Stimulated activated CD8-positive, alpha-beta memory T cell treated with anti-CD3 and anti-CD28 coated beads, Interleukin-4, amount 100 ng/mL, for 4 hours (primary cell): Measurements from ENCODE around the gene STEAP1B.
A peak's percentile ranks its signal among the peaks of the same experiment; 100 is the strongest.
"Not testable (repeated sequence)": the region's sequence is repeated elsewhere in the genome, so short reads cannot be mapped to it uniquely, and the experiment has no call there.

ENCODE experiments used
- DNase-seq, 2 donors: peaks; one replicate each; pipeline ENCODE4 v3.0.0-alpha.2; 2020; ENCODE audit warnings: low read depth in 2 of 2, low spot score in 1 of 2

STEAP1B gene

GRCh38 chr7:22499044-22499443 lies 944 bp downstream of the STEAP1B start:
- no peak for DNase-seq

GRCh38 chr7:22496912-22497311 lies 3.1 kb downstream of the STEAP1B start:
- not testable (repeated sequence) for DNase-seq

GRCh38 chr7:22496296-22496888 lies 3.6 kb downstream of the STEAP1B start:
- DNase-seq = not testable (repeated sequence)

- not testable (repeated sequence) for DNase-seq
Observed at GRCh38 chr7:22493160-22493925, 6.6 kb downstream of the STEAP1B start.

GRCh38 chr7:22488643-22489462 lies 11.1 kb downstream of the STEAP1B start:
- DNase-seq = peak; percentile 4 to 24

GRCh38 chr7:22487978-22488642 lies 11.9 kb downstream of the STEAP1B start:
- no peak for DNase-seq

- no peak for DNase-seq
Observed at GRCh38 chr7:22486597-22486996, 13.4 kb downstream of the STEAP1B start.

DNA sequence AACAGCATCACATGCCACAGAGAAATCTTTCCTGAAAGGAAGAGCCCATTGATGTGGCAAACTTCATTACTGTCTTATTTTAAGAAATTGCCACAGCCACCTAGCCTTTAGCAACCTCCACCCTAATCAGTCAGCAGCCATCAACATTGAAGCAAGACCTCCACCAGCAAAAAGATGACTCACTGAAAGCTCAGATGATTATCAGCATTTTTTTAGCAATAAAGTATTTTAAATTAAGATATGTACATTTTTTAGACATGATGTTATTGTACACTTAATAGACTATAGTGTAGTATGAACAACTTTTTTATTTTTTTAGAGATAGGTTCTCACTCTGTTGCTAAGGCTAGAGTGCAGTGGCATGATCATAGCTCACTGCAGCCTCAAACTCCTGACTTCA lies 14.8 kb downstream of the STEAP1B start:
- no peak for DNase-seq

GRCh38 chr7:22482503-22482902 lies 17.5 kb downstream of the STEAP1B start:
- no peak for DNase-seq

- no peak for DNase-seq
Observed at GRCh38 chr7:22481726-22482125, 18.3 kb downstream of the STEAP1B start.

GRCh38 chr7:22480523-22481075 lies 19.4 kb downstream of the STEAP1B start:
- no peak for DNase-seq

GRCh38 chr7:22477876-22478450 lies 22.0 kb downstream of the STEAP1B start:
- DNase-seq = no peak

DNA sequence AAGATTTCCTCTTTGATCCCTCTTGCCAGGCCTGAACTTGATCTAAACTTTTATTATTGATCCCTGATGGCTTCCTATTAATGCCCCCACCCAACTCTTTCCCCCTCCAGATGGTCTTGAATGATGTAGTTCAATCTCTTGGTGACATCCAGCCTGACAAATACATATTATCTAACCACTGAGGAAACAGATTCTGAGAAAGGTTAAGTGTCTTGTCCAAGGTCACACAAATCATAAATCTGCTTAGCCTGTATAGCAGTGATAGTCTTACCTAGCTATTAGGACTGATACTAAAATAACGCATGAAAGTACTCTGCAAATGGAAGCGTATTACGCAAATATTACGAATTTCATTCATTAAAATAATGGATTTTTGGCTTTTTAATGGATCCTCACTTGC lies 22.7 kb downstream of the STEAP1B start:
- no peak for DNase-seq

- no peak for DNase-seq
Observed at GRCh38 chr7:22476824-22477223, 23.2 kb downstream of the STEAP1B start.

DNA sequence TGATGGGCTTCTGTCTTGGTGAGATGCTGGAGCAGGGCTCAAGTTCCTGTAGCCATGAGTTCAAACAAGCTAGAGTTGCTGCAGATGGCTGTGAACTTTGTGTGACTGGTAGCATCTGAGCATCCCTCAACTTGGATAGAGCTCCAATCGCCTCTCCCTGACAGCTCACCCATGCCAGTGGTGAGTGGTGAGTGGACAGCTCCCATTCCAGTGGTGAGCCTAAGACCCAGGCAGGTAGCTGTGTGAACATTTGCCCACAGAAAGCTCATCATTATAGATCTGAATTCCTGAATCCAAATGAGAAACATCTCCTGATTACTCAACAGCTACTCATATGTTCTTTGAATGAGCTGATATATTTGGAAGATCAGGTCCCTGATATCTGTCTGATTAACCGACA lies 25.3 kb downstream of the STEAP1B start:
- no peak for DNase-seq

GRCh38 chr7:22470981-22471380 lies 29.0 kb downstream of the STEAP1B start:
- no peak for DNase-seq

GRCh38 chr7:22469371-22470143 lies 30.4 kb downstream of the STEAP1B start:
- DNase-seq = no peak

DNA sequence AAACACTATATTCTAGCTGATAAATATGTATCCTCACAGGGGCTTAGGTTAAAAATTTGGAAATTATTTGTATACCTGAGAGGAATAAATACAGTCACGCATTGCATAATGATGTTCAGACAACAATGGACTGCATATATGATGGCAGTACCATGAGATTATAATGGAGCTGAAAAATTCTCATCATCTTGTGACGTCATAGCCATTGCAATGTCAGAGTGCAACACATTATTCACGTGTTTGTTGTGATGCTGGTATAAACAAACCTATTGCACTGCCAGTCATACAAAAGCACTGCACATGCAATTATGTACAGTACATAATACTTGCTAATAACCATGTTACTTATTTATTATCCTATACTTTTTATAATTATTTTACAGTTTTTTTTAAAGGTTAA lies 31.4 kb downstream of the STEAP1B start:
- no peak for DNase-seq

- no peak for DNase-seq
Observed at GRCh38 chr7:22464299-22464698, 35.7 kb downstream of the STEAP1B start.

- no peak for DNase-seq
Observed at GRCh38 chr7:22460363-22460988, 39.5 kb downstream of the STEAP1B start.
